ENCODE measurements around the gene RSBN1.

DNA sequence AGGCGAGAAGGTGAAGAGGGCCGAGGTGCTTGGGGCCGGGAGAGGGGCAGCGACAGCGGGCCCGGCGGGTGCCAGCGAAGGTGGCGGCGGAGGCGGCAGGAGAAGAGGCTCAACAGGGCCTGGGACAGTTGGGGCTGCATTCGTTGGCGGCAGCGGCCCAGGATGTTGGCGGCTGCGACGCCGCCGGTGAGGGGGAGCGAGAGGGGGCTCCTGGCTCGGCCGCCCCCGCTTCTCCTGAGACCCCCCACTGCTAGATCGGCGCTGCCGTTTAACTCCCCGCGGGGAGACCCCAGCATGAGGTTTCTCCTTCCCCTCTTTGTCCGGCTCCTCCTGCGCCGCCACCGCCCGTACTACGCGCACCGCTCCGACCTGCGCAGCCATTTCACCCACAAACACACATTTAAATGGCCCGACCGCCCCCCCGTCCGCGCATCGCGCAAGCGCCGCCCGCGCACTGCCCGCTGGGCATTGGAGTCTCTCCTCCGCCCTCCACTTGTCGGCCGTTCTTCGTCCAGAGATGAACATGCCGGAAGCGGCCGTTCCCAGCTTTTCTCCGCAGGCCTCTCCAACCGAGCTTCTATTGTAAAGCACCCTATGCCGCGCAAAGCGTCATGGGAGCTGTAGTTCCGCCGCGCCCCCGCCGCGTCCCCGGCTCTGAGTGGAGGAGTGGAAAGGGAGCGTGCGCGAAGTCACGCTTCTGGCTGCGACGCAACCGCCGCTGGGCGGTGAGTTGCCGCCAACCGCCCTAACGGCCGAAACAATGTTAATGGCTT lies at the start of gene RSBN1:
- TF ChIP-seq, protein P1, sequence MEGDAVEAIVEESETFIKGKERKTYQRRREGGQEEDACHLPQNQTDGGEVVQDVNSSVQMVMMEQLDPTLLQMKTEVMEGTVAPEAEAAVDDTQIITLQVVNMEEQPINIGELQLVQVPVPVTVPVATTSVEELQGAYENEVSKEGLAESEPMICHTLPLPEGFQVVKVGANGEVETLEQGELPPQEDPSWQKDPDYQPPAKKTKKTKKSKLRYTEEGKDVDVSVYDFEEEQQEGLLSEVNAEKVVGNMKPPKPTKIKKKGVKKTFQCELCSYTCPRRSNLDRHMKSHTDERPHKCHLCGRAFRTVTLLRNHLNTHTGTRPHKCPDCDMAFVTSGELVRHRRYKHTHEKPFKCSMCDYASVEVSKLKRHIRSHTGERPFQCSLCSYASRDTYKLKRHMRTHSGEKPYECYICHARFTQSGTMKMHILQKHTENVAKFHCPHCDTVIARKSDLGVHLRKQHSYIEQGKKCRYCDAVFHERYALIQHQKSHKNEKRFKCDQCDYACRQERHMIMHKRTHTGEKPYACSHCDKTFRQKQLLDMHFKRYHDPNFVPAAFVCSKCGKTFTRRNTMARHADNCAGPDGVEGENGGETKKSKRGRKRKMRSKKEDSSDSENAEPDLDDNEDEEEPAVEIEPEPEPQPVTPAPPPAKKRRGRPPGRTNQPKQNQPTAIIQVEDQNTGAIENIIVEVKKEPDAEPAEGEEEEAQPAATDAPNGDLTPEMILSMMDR (IDR thresholded peaks at IDR 0.05), result no peak
- no peak for TF ChIP-seq EZH2 (IDR thresholded peaks at IDR 0.05)
- no peak for TF ChIP-seq EZH2phosphoT487 (IDR thresholded peaks at IDR 0.05)

Data from neural progenitor cell (in vitro differentiated cells).